ENCODE measurements around the gene GNG7. TPM values are rescaled to one million over a fixed set of nuclear protein-coding genes. Genes with fewer than 3 reads are reported as not detected.

The GNG7 gene
- total RNA-seq, 1 donor from 2014 or later = 11.3 TPM

DNA sequence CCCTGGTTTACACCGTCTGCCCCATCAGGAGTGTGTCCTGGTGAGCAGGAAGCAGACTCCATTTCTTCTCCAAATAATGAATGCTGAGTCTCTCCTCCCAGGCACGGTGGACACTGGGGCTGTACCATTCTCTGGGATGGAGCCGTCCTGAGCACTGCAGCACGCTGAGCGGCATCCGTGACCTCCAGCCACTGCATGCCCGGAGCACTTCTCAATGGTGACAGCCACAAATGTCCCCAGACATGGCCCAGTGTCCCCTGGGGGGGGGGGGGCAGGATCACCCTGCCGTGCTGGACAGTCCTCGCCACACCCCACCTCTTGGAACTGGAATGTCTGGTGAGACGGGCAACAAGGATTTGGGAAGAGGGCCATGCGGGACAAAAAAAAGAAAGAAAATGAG is 37.4 kb downstream of the GNG7 start:
- Mint-ChIP-seq H3K36me3 (ENCODE audit: insufficient read depth) (no peaks in the 10 kb centered on the region), H3K9me3 (ENCODE audit: low read depth) (no peaks in the 10 kb centered on the region)
- TF ChIP-seq, protein P1, sequence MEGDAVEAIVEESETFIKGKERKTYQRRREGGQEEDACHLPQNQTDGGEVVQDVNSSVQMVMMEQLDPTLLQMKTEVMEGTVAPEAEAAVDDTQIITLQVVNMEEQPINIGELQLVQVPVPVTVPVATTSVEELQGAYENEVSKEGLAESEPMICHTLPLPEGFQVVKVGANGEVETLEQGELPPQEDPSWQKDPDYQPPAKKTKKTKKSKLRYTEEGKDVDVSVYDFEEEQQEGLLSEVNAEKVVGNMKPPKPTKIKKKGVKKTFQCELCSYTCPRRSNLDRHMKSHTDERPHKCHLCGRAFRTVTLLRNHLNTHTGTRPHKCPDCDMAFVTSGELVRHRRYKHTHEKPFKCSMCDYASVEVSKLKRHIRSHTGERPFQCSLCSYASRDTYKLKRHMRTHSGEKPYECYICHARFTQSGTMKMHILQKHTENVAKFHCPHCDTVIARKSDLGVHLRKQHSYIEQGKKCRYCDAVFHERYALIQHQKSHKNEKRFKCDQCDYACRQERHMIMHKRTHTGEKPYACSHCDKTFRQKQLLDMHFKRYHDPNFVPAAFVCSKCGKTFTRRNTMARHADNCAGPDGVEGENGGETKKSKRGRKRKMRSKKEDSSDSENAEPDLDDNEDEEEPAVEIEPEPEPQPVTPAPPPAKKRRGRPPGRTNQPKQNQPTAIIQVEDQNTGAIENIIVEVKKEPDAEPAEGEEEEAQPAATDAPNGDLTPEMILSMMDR (IDR thresholded peaks at IDR 0.05; ENCODE audit: unreplicated experiment) = no peak

DNA sequence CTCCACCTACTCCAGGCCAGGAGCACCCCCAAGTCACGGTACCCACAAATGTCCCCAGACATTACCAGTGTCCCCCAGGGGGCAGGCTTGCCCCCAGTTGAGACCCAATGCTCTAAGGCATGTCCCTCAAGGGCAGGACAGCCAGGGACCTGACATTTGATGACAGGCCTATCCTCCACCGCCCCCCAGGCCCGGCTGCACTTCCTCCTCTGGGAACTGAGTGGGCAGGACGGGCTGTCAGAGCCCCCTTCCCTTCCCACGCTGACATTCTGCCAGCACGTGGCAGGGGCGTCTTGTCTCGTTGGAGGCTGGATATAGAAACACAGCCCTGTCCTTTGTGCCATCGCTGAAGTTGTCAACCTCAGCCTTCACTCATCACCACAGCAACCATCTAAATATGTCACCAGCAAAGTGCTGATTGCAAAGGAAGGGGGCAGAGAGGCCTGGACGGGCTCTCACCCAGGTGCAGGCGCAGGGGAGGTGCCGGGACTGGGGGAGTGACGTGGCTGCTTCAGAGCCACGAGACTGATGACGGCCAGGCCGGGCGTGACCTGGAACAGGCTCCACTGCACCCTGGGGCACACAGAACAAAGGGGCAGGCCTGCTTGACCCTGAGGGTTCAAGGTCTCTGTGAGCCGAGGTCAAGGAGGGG is 38.4 kb downstream of the GNG7 start:
- no peak for DNase-seq (ENCODE audit: low spot score, unreplicated experiment)
- Mint-ChIP-seq H3K27ac (no peak overlapping the region), H3K4me1 (ENCODE audit: low read depth) (no peaks in the 10 kb centered on the region), H3K27me3 (no peaks in the 10 kb centered on the region), H3K4me3 (ENCODE audit: low read depth) (no peak overlapping the region), H3K36me3 (ENCODE audit: insufficient read depth) (no peaks in the 10 kb centered on the region), H3K9me3 (ENCODE audit: low read depth) (no peaks in the 10 kb centered on the region)
- TF ChIP-seq, protein P1 (IDR thresholded peaks at IDR 0.05; ENCODE audit: unreplicated experiment) = no peak

More for the DNA sequence above, 37.4 kb downstream of the GNG7 start:
- Mint-ChIP-seq H3K4me1 (ENCODE audit: low read depth) (no peaks in the 10 kb centered on the region), H3K4me3 (ENCODE audit: low read depth) (no peak overlapping the region), H3K27me3 (no peaks in the 10 kb centered on the region), H3K27ac (no peak overlapping the region)
- DNase-seq (ENCODE audit: low spot score, unreplicated experiment) = no peak

DNA sequence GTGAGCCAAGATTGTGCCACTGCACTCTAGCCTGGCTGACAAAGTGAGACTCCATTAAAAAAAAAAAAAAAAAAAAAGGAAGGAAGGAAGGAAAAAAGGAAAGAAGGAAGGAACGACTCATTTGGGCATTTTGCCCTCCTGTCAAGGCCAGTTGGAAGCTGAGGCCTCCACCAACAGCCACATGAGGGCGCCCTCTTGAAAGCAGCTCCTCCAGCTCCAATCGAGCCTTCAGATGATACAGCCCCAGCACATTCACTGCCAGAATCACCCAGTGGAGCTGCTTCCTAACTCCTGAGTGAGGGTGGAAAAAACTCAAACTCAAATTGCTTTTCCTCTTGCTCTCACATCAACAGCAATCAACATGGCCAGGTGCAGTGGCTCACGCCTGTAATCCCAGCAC is 40.9 kb downstream of the GNG7 start:
- no peaks in the 10 kb centered on the region for H3K4me1 Mint-ChIP-seq (ENCODE audit: low read depth)
- DNase-seq (ENCODE audit: low spot score, unreplicated experiment) = no peak
- no peaks in the 10 kb centered on the region for H3K9me3 Mint-ChIP-seq (ENCODE audit: low read depth)
- H3K27ac Mint-ChIP-seq = no peak overlapping the region
- no peaks in the 10 kb centered on the region for H3K27me3 Mint-ChIP-seq
- TF ChIP-seq, protein P1 (IDR thresholded peaks at IDR 0.05; ENCODE audit: unreplicated experiment) = peak; percentile 7
- no peaks in the 10 kb centered on the region for H3K36me3 Mint-ChIP-seq (ENCODE audit: insufficient read depth)
- no peak overlapping the region for H3K4me3 Mint-ChIP-seq (ENCODE audit: low read depth)

DNA sequence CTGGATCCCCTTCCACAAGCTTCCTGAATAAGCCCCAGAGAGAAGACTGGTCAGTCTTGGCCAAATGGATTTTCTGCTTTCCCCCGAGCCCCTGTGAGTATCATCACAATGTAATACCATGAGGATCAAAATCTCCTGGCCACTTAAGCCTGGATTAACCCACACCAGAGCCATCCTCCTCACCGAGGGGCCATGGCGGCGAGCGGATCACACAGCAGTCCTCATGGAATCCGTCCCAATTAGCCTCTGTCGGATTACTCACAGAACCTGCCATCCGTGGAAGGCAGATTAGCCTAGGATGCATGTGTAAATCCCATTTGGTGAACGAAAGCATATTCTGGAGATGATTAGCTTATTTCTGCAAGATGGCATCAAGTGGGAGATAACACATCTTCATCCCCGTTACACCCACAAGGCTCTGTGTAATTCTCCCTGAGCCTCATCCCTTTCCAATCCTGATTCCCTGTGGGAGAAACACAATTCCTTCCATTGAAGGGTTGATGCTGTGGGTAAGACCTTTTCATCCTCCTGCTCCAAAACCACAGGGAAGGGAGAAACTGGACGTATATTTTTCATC is 42.5 kb downstream of the GNG7 start:
- H3K27me3 Mint-ChIP-seq = no peaks in the 10 kb centered on the region
- H3K36me3 Mint-ChIP-seq (ENCODE audit: insufficient read depth) = no peaks in the 10 kb centered on the region
- DNase-seq (ENCODE audit: low spot score, unreplicated experiment) = no peak
- H3K4me1 Mint-ChIP-seq (ENCODE audit: low read depth) = no peaks in the 10 kb centered on the region
- H3K9me3 Mint-ChIP-seq (ENCODE audit: low read depth) = no peaks in the 10 kb centered on the region
- H3K27ac Mint-ChIP-seq = no peak overlapping the region
- H3K4me3 Mint-ChIP-seq (ENCODE audit: low read depth) = no peak overlapping the region
- TF ChIP-seq, protein P1 (IDR thresholded peaks at IDR 0.05; ENCODE audit: unreplicated experiment) = no peak

DNA sequence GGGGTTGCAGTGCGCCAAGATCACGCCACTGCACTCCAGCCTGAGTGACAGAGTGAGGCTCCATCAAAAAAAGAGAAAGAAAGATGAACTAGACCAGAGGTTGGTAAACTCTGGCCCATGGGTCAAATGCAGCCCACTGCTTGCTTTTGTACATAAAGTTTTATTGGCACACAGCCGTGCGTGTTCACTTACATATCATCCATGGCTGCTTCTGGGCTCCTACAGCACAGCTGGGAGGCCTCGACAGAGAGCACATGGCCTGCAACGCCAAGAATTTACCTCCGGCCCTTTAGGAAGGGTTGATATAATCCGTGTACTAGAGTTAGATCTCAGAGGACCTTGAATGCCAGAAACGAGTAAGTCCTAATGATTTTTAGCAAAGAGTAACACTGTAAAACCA is 46.0 kb downstream of the GNG7 start:
- Mint-ChIP-seq H3K36me3 (ENCODE audit: insufficient read depth) (no peaks in the 10 kb centered on the region), H3K4me1 (ENCODE audit: low read depth) (peaks cover 4% of the 10 kb centered on the region), H3K4me3 (ENCODE audit: low read depth) (no peak overlapping the region), H3K27me3 (no peaks in the 10 kb centered on the region), H3K27ac (no peak overlapping the region), H3K9me3 (ENCODE audit: low read depth) (no peaks in the 10 kb centered on the region)
- no peak for DNase-seq (ENCODE audit: low spot score, unreplicated experiment)
- TF ChIP-seq, protein P1 (IDR thresholded peaks at IDR 0.05; ENCODE audit: unreplicated experiment) = no peak
